Measurements from ENCODE around the gene SKAP1. TPM values are rescaled to one million over a fixed set of nuclear protein-coding genes. Genes with fewer than 3 reads are reported as not detected.

Gene SKAP1
- total and polyA plus RNA-seq, 4 donors: 0.84 to 3.6 (median 3.1) TPM; not detected in 1

- Histone ChIP-seq H3K9me3 (ENCODE audit: control insufficient read depth, low read length) (no peaks in the 10 kb centered on the region), H3K36me3 (ENCODE audit: control insufficient read depth in 1 of 2, insufficient read depth in 2 of 2, low read length in 1 of 2) (no peaks in the 10 kb centered on the region), H3K27ac (ENCODE audit: low read depth in 1 of 2, low read length in 2 of 2) (no peak overlapping the region), H3K4me1 (ENCODE audit: control insufficient read depth in 1 of 2, insufficient read depth in 2 of 2, low read length in 2 of 2) (no peaks in the 10 kb centered on the region), H3K27me3 (ENCODE audit: control insufficient read depth in 1 of 2, insufficient read depth in 2 of 2, low read length in 1 of 2) (no peaks in the 10 kb centered on the region), H3K4me3 (ENCODE audit: low read length in 2 of 2) (no peak overlapping the region)
- DNase-seq (no peak), ATAC-seq (ENCODE audit: low FRiP score) (no peak)
- intact Hi-C loops (cut with DNase I): loop anchor here (5.0 kb wide), 2 partner anchors 261 to 281 kb away; partner anchors contain the start of gene HOXB8 (in 1 of the 2)
- 3% methylated on average over 5 of the region's 5 CpGs for WGBS, 2 donors
These were observed 94.0 kb downstream of the SKAP1 start for GRCh38 chr17:48335858-48336500.

GRCh38 chr17:48335146-48335784, 94.7 kb downstream of the SKAP1 start:
- Histone ChIP-seq H3K27ac (ENCODE audit: low read depth in 1 of 2, low read length in 2 of 2) (no peak overlapping the region), H3K9me3 (ENCODE audit: control insufficient read depth, low read length) (no peaks in the 10 kb centered on the region), H3K27me3 (ENCODE audit: control insufficient read depth in 1 of 2, insufficient read depth in 2 of 2, low read length in 1 of 2) (no peaks in the 10 kb centered on the region), H3K4me3 (ENCODE audit: low read length in 2 of 2) (no peak overlapping the region), H3K36me3 (ENCODE audit: control insufficient read depth in 1 of 2, insufficient read depth in 2 of 2, low read length in 1 of 2) (no peaks in the 10 kb centered on the region), H3K4me1 (ENCODE audit: control insufficient read depth in 1 of 2, insufficient read depth in 2 of 2, low read length in 2 of 2) (no peaks in the 10 kb centered on the region)
- DNase-seq (no peak), ATAC-seq (ENCODE audit: low FRiP score) (no peak)
- intact Hi-C loops (cut with DNase I): loop anchor here (5.0 kb wide), 2 partner anchors 262 to 282 kb away; partner anchors contain the start of gene HOXB8 (in 1 of the 2)

DNA sequence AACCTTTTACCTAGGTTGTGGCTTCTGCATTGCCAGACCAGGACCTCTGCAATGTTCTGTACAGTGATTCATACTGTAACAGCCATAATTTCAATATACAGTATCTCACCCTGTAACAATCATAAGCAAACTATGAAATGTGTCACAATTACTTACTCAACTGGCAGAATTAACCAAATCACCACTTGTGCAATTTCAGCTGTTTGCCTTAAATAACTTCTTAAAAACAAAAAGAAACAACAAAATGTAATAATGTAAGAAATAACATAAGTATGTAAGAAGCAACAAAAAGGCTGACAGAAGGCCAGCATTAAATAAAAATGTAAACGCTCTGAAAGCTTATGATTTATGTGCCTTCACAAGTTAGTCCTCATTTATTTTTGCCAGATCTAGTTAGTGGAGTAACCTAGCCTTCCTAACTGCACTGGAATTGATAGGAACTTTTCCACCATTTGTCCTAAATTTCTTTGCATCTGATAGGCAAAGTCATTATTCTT, 96.9 kb downstream of the SKAP1 start:
- H3K27me3 ChIP-seq (ENCODE audit: control insufficient read depth in 1 of 2, insufficient read depth in 2 of 2, low read length in 1 of 2): no peaks in the 10 kb centered on the region
- intact Hi-C loops (cut with DNase I): loop anchor here in 1 of 2 donors (5.0 kb wide), 1 partner anchor 289 kb away; no protein-coding TSS in a partner anchor

GRCh38 chr17:48330887-48331286, 99.1 kb downstream of the SKAP1 start:
- Histone ChIP-seq H3K27me3 (ENCODE audit: control insufficient read depth in 1 of 2, insufficient read depth in 2 of 2, low read length in 1 of 2) (no peaks in the 10 kb centered on the region), H3K9me3 (ENCODE audit: control insufficient read depth, low read length) (no peaks in the 10 kb centered on the region), H3K4me1 (ENCODE audit: control insufficient read depth in 1 of 2, insufficient read depth in 2 of 2, low read length in 2 of 2) (no peaks in the 10 kb centered on the region), H3K27ac (ENCODE audit: low read depth in 1 of 2, low read length in 2 of 2) (no peak overlapping the region), H3K36me3 (ENCODE audit: control insufficient read depth in 1 of 2, insufficient read depth in 2 of 2, low read length in 1 of 2) (no peaks in the 10 kb centered on the region), H3K4me3 (ENCODE audit: low read length in 2 of 2) (no peak overlapping the region)
- intact Hi-C loops (cut with DNase I): loop anchor here in 1 of 2 donors (5.0 kb wide), 1 partner anchor 291 kb away; no protein-coding TSS in a partner anchor
- WGBS, 2 donors: 64 to 65% methylated on average over 4 of the region's 4 CpGs
- DNase-seq: no peak
- ATAC-seq (ENCODE audit: low FRiP score): no peak

More for the DNA sequence above, 96.9 kb downstream of the SKAP1 start:
- DNase-seq (no peak), ATAC-seq (ENCODE audit: low FRiP score) (no peak)
- H3K36me3 ChIP-seq (ENCODE audit: control insufficient read depth in 1 of 2, insufficient read depth in 2 of 2, low read length in 1 of 2): no peaks in the 10 kb centered on the region
- no peaks in the 10 kb centered on the region for H3K4me1 ChIP-seq (ENCODE audit: control insufficient read depth in 1 of 2, insufficient read depth in 2 of 2, low read length in 2 of 2)
- no peak overlapping the region for H3K4me3 ChIP-seq (ENCODE audit: low read length in 2 of 2)
- no peaks in the 10 kb centered on the region for H3K9me3 ChIP-seq (ENCODE audit: control insufficient read depth, low read length)
- WGBS, 2 donors: 69 to 70% methylated on average over 1 of the region's 1 CpG
- H3K27ac ChIP-seq (ENCODE audit: low read depth in 1 of 2, low read length in 2 of 2): no peak overlapping the region

DNA sequence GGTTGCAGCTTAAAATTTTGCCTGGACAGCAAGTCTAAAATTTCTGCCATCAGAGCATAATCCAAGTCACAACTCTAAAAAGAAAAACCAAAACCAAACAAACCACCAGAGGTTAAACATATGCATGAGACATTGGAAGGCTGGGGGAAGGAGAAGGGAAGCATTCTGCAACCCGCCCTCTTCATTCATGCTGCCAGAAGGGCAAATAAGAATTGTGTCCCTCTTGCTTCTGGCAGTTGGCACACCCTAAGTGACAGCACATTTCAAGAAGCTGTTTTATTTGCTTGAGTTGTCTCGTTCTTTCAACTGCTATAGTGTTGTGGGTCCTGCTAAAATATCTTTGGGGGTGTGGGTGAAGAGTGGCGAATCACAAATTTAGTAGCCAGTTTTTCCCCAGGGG, 99.6 kb downstream of the SKAP1 start:
- intact Hi-C loops (cut with DNase I): loop anchor here in 1 of 2 donors (5.0 kb wide), 1 partner anchor 292 kb away; no protein-coding TSS in a partner anchor
- WGBS, 2 donors: 58 to 62% methylated on average over 3 of the region's 3 CpGs
- Histone ChIP-seq H3K4me3 (ENCODE audit: low read length in 2 of 2) (no peak overlapping the region), H3K9me3 (ENCODE audit: control insufficient read depth, low read length) (no peaks in the 10 kb centered on the region), H3K36me3 (ENCODE audit: control insufficient read depth in 1 of 2, insufficient read depth in 2 of 2, low read length in 1 of 2) (no peaks in the 10 kb centered on the region), H3K4me1 (ENCODE audit: control insufficient read depth in 1 of 2, insufficient read depth in 2 of 2, low read length in 2 of 2) (no peaks in the 10 kb centered on the region), H3K27me3 (ENCODE audit: control insufficient read depth in 1 of 2, insufficient read depth in 2 of 2, low read length in 1 of 2) (no peaks in the 10 kb centered on the region), H3K27ac (ENCODE audit: low read depth in 1 of 2, low read length in 2 of 2) (no peak overlapping the region)
- ATAC-seq (ENCODE audit: low FRiP score): no peak
- no peak for DNase-seq

DNA sequence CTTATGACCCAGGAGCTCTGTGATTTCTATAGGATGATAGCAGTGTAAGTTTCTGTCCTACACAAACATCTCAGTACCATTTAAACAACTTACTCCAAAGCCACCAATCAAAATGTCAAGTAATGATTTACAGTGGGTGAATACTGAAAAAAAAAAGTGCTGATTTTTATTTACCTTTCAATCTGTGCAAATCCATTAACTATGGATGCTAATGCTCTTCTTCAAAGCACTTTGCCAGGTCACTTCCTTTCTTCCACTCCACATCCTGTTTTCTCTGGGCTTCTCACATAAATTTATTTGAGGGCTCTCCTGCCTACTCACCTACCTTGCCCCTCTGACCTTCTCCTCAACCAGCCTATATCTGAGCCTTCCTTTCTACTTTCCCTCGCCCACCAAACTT, 101.6 kb downstream of the SKAP1 start:
- no peak overlapping the region for H3K27ac ChIP-seq (ENCODE audit: low read depth in 1 of 2, low read length in 2 of 2)
- DNase-seq: no peak
- H3K9me3 ChIP-seq (ENCODE audit: control insufficient read depth, low read length): no peaks in the 10 kb centered on the region
- H3K4me3 ChIP-seq (ENCODE audit: low read length in 2 of 2): no peak overlapping the region
- H3K27me3 ChIP-seq (ENCODE audit: control insufficient read depth in 1 of 2, insufficient read depth in 2 of 2, low read length in 1 of 2): no peaks in the 10 kb centered on the region
- no peaks in the 10 kb centered on the region for H3K36me3 ChIP-seq (ENCODE audit: control insufficient read depth in 1 of 2, insufficient read depth in 2 of 2, low read length in 1 of 2)
- WGBS, 2 donors: 59 to 78% methylated on average over 1 of the region's 1 CpG
- intact Hi-C loops (cut with DNase I): no loop called here
- no peaks in the 10 kb centered on the region for H3K4me1 ChIP-seq (ENCODE audit: control insufficient read depth in 1 of 2, insufficient read depth in 2 of 2, low read length in 2 of 2)
- ATAC-seq (ENCODE audit: low FRiP score): no peak

DNA sequence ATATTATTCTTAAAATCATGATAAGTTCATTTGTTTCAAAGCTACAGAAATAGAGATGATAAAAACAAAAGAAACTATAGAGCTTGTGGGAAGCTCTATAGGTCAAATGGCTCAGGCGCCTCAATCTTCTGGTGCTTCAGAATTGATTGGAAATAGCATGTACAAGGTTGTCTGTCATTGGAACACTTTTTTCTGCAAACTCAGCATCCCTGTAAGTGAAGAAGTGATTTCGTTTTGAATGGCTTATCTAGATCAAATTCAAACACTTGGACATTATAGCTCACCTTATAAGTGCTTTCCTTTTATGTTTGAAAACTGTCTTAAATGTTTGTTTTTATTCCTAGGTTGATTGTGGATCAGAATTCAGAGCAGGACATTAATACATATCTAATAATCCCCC, 103.7 kb downstream of the SKAP1 start:
- Histone ChIP-seq H3K36me3 (ENCODE audit: control insufficient read depth in 1 of 2, insufficient read depth in 2 of 2, low read length in 1 of 2) (no peaks in the 10 kb centered on the region), H3K4me3 (ENCODE audit: low read length in 2 of 2) (no peak overlapping the region), H3K27ac (ENCODE audit: low read depth in 1 of 2, low read length in 2 of 2) (no peak overlapping the region), H3K9me3 (ENCODE audit: control insufficient read depth, low read length) (no peaks in the 10 kb centered on the region), H3K27me3 (ENCODE audit: control insufficient read depth in 1 of 2, insufficient read depth in 2 of 2, low read length in 1 of 2) (no peaks in the 10 kb centered on the region), H3K4me1 (ENCODE audit: control insufficient read depth in 1 of 2, insufficient read depth in 2 of 2, low read length in 2 of 2) (no peaks in the 10 kb centered on the region)
- WGBS, 2 donors: 72 to 73% methylated on average over 2 of the region's 2 CpGs
- intact Hi-C loops (cut with DNase I): no loop called here
- DNase-seq (no peak), ATAC-seq (ENCODE audit: low FRiP score) (no peak)

DNA sequence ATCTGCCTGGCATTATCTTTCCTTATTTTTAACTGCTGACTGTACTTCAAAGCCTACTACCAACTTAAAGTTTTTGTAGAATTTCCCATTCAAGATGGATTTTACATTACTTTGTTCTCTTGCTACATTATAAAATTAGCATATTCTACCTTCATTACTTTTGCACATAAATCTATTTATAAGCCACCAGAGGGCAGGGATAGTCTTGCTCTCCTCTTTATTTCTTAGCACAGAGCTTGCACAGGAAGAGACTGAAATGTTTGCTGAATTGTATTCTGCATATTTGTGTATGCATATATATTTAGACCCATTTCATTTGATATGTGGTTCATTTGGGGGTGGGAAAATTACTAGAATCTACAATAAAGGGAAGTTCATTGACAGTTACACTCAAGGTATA, 108.0 kb downstream of the SKAP1 start:
- Histone ChIP-seq H3K9me3 (ENCODE audit: control insufficient read depth, low read length) (no peaks in the 10 kb centered on the region), H3K36me3 (ENCODE audit: control insufficient read depth in 1 of 2, insufficient read depth in 2 of 2, low read length in 1 of 2) (no peaks in the 10 kb centered on the region), H3K4me1 (ENCODE audit: control insufficient read depth in 1 of 2, insufficient read depth in 2 of 2, low read length in 2 of 2) (no peaks in the 10 kb centered on the region), H3K27ac (ENCODE audit: low read depth in 1 of 2, low read length in 2 of 2) (no peak overlapping the region), H3K27me3 (ENCODE audit: control insufficient read depth in 1 of 2, insufficient read depth in 2 of 2, low read length in 1 of 2) (no peaks in the 10 kb centered on the region), H3K4me3 (ENCODE audit: low read length in 2 of 2) (no peak overlapping the region)
- intact Hi-C loops (cut with DNase I): no loop called here
- DNase-seq (no peak), ATAC-seq (ENCODE audit: low FRiP score) (no peak)

- DNase-seq (no peak), ATAC-seq (ENCODE audit: low FRiP score) (no peak)
- no peaks in the 10 kb centered on the region for H3K9me3 ChIP-seq (ENCODE audit: control insufficient read depth, low read length)
- H3K36me3 ChIP-seq (ENCODE audit: control insufficient read depth in 1 of 2, insufficient read depth in 2 of 2, low read length in 1 of 2): no peaks in the 10 kb centered on the region
- WGBS, 2 donors: 95 to 99% methylated on average over 1 of the region's 1 CpG
- H3K4me1 ChIP-seq (ENCODE audit: control insufficient read depth in 1 of 2, insufficient read depth in 2 of 2, low read length in 2 of 2): no peaks in the 10 kb centered on the region
- no peak overlapping the region for H3K4me3 ChIP-seq (ENCODE audit: low read length in 2 of 2)
- no peaks in the 10 kb centered on the region for H3K27me3 ChIP-seq (ENCODE audit: control insufficient read depth in 1 of 2, insufficient read depth in 2 of 2, low read length in 1 of 2)
- intact Hi-C loops (cut with DNase I): no loop called here
- H3K27ac ChIP-seq (ENCODE audit: low read depth in 1 of 2, low read length in 2 of 2): no peak overlapping the region
These were observed 112.3 kb downstream of the SKAP1 start for GRCh38 chr17:48317732-48318131.

Data from aorta (tissue), 5 donors.